Vagina (tissue), 2 donors: ENCODE results near the gene FAM120C. TPM values are rescaled to one million over a fixed set of nuclear protein-coding genes. Genes with fewer than 3 reads are reported as not detected.
A peak's percentile ranks its signal among the peaks of the same experiment; 100 is the strongest.

ENCODE experiments used
- DNase-seq, 2 donors: peaks; one replicate each; pipeline ENCODE4 v3.0.0-alpha.2; 2017; ENCODE audit errors: extremely low spot score in 2 of 2
- H3K27ac ChIP-seq: fragments of 200-600 bp; sonication (generic); one replicate; pipeline ENCODE4 v1.5.1; 2019
- H3K27me3 ChIP-seq: fragments of 200-600 bp; sonication (generic); one replicate; pipeline ENCODE4 v1.5.1; 2019
- H3K36me3 ChIP-seq, 2 donors: fragments of 200-600 bp; sonication (generic); one replicate each; pipeline ENCODE4 v1.5.1; 2017 to 2019
- H3K4me1 ChIP-seq: fragments of 200-600 bp; sonication (generic); one replicate; pipeline ENCODE4 v1.5.1; 2019
- H3K4me3 ChIP-seq, 2 donors: fragments of 200-600 bp; sonication (generic); 1 replicate in 1 of 2; 2 replicates in 1 of 2; pipeline ENCODE4 v1.5.1; 2016 to 2019
- H3K9me3 ChIP-seq: fragments of 200-600 bp; sonication (generic); one replicate; pipeline ENCODE4 v1.5.1; 2019
- CTCF ChIP-seq, 3 experiments: fragments of 450-650 bp in 2 of 3; fragments of 200-600 bp in 1 of 3; sonication (generic) in 1 of 3; IDR thresholded peaks; one replicate each; pipeline ENCODE4 v1.5.1; 2017 to 2019; ENCODE audit warnings: antibody characterized with exemption in 3 of 3, mild to moderate bottlenecking in 2 of 3, moderate library complexity in 2 of 3
- POLR2A ChIP-seq, 2 donors: fragments of 450-650 bp; IDR thresholded peaks; one replicate each; pipeline ENCODE4 v1.6.1; 2017; ENCODE audit warnings: antibody characterized with exemption in 2 of 2, mild to moderate bottlenecking in 2 of 2, moderate library complexity in 2 of 2
- POLR2AphosphoS5 ChIP-seq, 2 donors: sonication (generic); formaldehyde crosslinking; IDR thresholded peaks; one replicate each; pipeline ENCODE4 v1.9.0; 2017; ENCODE audit warnings: antibody characterized with exemption in 2 of 2, mild to moderate bottlenecking in 2 of 2, low read depth in 1 of 2; ENCODE audit not compliant: insufficient read depth in 1 of 2
- intact Hi-C: fragments of 100-400 bp; cut with DNase I; formaldehyde crosslinking; loops from one replicate; pipeline ENCODE4 v1.15.1; 2023
- total RNA-seq: library from RNA; depleted of rRNA; stranded (reverse); fragments of >200 nt; gene quantifications from one replicate; pipeline ENCODE4 v1.2.3, GENCODE V29; 2016

FAM120C gene
- total RNA-seq, 1 donor from 2014 or later, result 13.5 TPM

DNA sequence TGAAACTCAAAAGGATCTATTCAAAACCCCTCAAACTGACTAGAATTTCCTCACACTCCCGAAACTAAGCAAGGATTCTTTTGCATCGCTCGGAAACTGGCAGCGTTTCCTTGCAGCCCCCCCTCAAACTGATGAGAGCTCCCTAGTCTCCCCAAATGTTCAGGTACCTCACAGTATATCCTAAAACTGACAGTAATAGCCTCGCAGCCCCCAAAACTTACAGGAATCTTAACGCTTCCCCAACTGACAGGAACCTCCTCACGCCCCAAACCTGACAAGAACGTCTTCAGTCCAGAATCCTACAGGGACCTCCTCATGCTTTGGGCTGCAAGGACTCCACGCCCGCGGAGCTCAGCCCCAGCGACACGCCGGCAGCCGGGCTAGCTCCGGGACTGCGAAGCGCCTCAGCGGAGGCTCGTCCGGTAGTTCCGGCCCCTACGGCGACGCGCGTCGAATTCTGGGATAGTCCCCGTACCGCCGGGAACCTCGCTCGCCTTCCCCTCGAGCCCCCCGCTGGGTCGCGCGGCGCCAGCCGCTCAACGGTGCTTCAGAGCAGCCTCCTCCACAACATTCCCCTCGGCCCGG is 139.4 kb downstream of the FAM120C start:
- H3K36me3 ChIP-seq, result peaks cover 0 to 5% of the 10 kb centered on the region in 2 donors
- H3K4me1 ChIP-seq, result no peaks in the 10 kb centered on the region

DNA sequence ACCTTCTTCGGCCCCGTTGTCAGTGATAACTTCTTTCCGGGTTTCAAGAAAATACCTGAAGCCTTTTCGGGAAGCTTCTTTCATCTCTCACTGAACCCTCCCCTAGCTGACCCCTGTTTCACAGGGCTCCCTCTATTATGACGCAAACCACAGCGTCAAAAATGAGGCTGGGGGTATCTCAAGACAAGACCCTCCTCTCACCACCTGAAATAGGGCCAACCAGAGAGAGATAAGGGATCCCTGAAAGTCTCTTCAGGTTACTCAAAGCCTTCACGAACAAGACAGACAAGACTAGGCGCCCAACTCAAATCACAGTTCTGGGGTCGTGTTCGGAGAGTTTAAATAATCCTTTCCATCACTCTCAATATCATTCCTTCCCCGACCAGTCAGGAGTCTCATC is 140.0 kb downstream of the FAM120C start:
- H3K27me3 ChIP-seq, result no peaks in the 10 kb centered on the region
- H3K9me3 ChIP-seq, result no peaks in the 10 kb centered on the region
- TF ChIP-seq POLR2A (IDR thresholded peaks at IDR 0.05) (no peak), CTCF (IDR thresholded peaks at IDR 0.05) (no peak), POLR2AphosphoS5 (IDR thresholded peaks at IDR 0.05; ENCODE audit: insufficient read depth in 1 of 2, low read depth in 1 of 2) (no peak)
- intact Hi-C loops, result no loop called here
- no peak for DNase-seq
- peak overlapping the region; percentile 74 for H3K27ac ChIP-seq
- H3K4me3 ChIP-seq, result peak overlapping the region; percentile 54 to 73
- no peaks in the 10 kb centered on the region for H3K4me1 ChIP-seq
- peaks cover 0 to 11% of the 10 kb centered on the region in 2 donors for H3K36me3 ChIP-seq

More for the DNA sequence above, 139.4 kb downstream of the FAM120C start:
- Histone ChIP-seq H3K27me3 (no peaks in the 10 kb centered on the region), H3K9me3 (no peaks in the 10 kb centered on the region), H3K4me3 (peak overlapping the region; percentile 54 to 73), H3K27ac (peak overlapping the region; percentile 74)
- no peak for DNase-seq
- TF ChIP-seq POLR2A (IDR thresholded peaks at IDR 0.05) (no peak), POLR2AphosphoS5 (IDR thresholded peaks at IDR 0.05; ENCODE audit: insufficient read depth in 1 of 2, low read depth in 1 of 2) (no peak), CTCF (IDR thresholded peaks at IDR 0.05) (no peak)
- intact Hi-C loops, result no loop called here

GRCh38 chrX:54042609-54043021 is 140.4 kb downstream of the FAM120C start:
- no peak for DNase-seq
- TF ChIP-seq POLR2AphosphoS5 (IDR thresholded peaks at IDR 0.05; ENCODE audit: insufficient read depth in 1 of 2, low read depth in 1 of 2) (peak in 1 of 2 donors; percentile 19), POLR2A (IDR thresholded peaks at IDR 0.05) (no peak)

DNA sequence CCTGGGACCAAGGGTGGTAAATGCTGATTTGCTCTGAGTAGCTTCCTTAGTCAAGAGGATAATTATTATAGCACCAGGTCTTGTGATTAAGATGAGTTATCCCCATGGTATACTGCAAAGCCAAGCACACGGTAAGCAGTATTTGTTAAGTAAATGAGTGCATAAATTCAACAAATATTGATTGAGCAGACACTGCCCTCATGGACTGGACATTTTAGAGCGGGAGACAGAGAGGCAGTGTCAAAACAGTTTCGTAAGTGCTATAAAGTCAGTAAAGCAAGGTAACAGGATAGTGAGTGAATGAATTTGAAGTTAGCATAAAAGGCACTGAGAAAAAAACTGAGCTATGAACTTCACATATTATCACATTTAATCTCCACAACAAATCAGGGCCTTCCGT is 152.7 kb downstream of the FAM120C start:
- H3K27me3 ChIP-seq, result no peaks in the 10 kb centered on the region
- no peak overlapping the region for H3K4me3 ChIP-seq
- TF ChIP-seq CTCF (IDR thresholded peaks at IDR 0.05), result no peak
- TF ChIP-seq POLR2A (IDR thresholded peaks at IDR 0.05), result no peak
- TF ChIP-seq POLR2AphosphoS5 (IDR thresholded peaks at IDR 0.05; ENCODE audit: insufficient read depth in 1 of 2, low read depth in 1 of 2), result no peak
- intact Hi-C loops, result no loop called here
- H3K27ac ChIP-seq, result no peak overlapping the region
- H3K4me1 ChIP-seq, result no peaks in the 10 kb centered on the region
- DNase-seq, result no peak
- H3K9me3 ChIP-seq, result no peaks in the 10 kb centered on the region
- no peaks in the 10 kb centered on the region for H3K36me3 ChIP-seq

More at GRCh38 chrX:54042609-54043021, 140.4 kb downstream of the FAM120C start:
- Histone ChIP-seq H3K9me3 (no peaks in the 10 kb centered on the region), H3K36me3 (peaks cover 0 to 11% of the 10 kb centered on the region in 2 donors), H3K27me3 (no peaks in the 10 kb centered on the region), H3K4me1 (no peaks in the 10 kb centered on the region), H3K4me3 (peak overlapping the region; percentile 54 to 73), H3K27ac (peak overlapping the region; percentile 74)
- intact Hi-C loops, result no loop called here

- no peaks in the 10 kb centered on the region for H3K4me1 ChIP-seq
- no peak overlapping the region for H3K4me3 ChIP-seq
- intact Hi-C loops, result no loop called here
- H3K36me3 ChIP-seq, result no peaks in the 10 kb centered on the region
- H3K27ac ChIP-seq, result no peak overlapping the region
- H3K9me3 ChIP-seq, result no peaks in the 10 kb centered on the region
- no peaks in the 10 kb centered on the region for H3K27me3 ChIP-seq
- DNase-seq, result no peak
- TF ChIP-seq POLR2A (IDR thresholded peaks at IDR 0.05) (no peak), POLR2AphosphoS5 (IDR thresholded peaks at IDR 0.05; ENCODE audit: insufficient read depth in 1 of 2, low read depth in 1 of 2) (no peak), CTCF (IDR thresholded peaks at IDR 0.05) (no peak)
Observed at GRCh38 chrX:54029529-54030143, 153.4 kb downstream of the FAM120C start.
